T-helper 1 cell (primary cell): ENCODE measurements around the gene EPHA2.
"Not testable (repeated sequence)": the region's sequence is repeated elsewhere in the genome, so short reads cannot be mapped to it uniquely, and the experiment has no call there.

Experiments
- DNase-seq, 5 donors: peaks; one replicate each; pipeline ENCODE4 v3.0.0-alpha.2; 2012 to 2020

EPHA2 gene

DNA sequence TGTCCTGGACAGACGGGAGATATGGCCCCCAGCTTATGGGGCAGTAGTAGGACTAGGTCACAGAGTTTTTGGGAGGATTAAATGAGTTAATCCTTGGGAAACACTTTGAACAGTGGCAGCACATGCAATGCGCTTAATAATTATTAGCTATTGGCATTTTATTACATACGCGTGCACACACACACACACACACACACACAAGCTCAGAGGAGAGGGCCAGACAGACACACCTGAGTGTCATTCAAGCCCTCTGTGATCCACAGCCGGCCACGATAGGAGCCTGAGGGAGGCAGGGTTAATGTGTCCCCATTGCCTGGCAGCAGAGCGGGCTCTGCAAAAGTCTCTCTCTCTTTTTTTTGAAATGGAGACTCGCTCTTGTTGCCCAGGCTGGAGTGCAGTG is 37.9 kb downstream of the EPHA2 start:
- no peak for DNase-seq

DNA sequence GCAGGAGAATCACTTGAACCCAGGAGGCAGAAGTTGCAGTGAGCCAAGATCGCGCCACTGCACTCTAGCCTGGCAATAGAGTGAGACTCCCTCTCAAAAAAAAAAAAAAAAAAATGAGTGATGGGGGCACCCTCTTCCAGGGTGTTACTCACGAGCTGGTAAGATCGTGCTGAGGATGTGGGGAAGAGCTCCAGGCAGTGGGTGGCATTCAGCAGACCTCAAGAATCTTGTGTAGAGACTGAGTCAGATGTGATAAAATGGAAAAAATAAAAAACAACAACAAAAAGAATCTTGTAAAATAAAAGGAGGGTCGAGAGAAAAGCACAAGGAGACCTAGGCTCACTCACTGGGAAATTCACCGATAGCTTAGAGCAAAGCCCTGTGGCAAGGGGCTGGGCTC is 38.5 kb downstream of the EPHA2 start:
- no peak for DNase-seq

DNA sequence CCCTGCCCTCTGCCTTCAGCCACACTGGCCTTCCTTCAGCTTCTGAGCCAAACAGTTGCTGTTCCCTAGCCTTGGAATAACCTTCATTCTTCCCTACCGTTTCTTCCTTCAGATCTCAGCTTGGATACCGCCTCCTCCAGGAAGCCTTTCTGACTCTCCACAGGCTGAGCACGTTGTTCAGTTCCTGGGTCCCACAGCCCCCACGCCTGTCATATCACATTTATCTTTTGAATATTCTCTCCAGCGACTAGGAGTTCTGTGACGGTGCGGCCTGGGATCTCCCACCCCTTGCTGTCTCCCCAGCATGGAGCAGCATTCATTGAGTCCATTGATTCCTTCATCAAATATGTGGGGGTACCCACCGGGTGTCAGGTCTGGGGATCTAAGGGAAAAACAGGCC is 39.2 kb downstream of the EPHA2 start:
- no peak for DNase-seq

DNA sequence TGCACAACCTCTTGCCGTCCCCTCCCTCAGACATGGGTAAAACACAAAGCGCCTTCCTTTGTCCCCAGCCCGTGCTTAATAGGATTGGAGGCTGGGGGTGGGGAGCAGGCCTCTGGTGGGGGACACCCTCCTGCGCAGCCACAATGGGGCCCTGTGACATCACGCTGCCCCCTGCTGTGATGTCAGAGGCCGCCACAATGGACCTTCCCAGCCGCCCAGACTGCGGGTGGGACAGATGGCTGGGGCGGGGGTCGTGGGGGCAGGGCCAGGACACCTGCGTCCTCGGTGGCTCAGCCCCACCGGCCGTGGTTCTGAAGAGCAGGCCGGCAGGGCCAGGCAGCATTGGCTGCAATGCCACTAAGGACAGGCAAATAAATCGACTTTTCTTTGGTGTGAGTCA is 39.9 kb downstream of the EPHA2 start:
- no peak for DNase-seq

DNA sequence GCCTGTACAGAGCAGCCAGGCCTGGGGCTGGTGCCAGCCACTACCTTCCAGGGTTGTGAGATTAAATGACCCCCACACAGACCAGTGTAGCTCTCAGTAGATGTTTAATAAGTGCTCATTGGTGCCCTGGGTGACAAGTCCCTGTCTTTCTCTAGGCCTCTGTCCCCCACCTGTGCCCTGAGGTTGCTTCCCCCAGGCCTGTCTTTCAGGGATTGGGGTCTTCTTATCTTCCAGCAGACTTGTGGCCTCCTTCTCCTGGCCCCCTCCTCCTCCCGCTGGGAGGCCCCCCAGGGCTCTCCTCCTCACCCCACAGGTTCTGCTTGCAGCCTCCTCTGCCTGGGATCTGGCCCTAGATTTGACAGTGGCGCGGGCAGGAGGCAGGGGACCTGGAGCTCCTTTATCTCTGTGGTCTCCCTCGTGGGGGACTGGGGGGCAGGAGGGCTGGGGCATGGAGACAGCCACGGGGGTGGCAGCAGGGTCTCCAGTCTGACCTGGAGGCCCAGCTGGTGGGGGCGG is 40.3 kb downstream of the EPHA2 start:
- no peak for DNase-seq

DNA sequence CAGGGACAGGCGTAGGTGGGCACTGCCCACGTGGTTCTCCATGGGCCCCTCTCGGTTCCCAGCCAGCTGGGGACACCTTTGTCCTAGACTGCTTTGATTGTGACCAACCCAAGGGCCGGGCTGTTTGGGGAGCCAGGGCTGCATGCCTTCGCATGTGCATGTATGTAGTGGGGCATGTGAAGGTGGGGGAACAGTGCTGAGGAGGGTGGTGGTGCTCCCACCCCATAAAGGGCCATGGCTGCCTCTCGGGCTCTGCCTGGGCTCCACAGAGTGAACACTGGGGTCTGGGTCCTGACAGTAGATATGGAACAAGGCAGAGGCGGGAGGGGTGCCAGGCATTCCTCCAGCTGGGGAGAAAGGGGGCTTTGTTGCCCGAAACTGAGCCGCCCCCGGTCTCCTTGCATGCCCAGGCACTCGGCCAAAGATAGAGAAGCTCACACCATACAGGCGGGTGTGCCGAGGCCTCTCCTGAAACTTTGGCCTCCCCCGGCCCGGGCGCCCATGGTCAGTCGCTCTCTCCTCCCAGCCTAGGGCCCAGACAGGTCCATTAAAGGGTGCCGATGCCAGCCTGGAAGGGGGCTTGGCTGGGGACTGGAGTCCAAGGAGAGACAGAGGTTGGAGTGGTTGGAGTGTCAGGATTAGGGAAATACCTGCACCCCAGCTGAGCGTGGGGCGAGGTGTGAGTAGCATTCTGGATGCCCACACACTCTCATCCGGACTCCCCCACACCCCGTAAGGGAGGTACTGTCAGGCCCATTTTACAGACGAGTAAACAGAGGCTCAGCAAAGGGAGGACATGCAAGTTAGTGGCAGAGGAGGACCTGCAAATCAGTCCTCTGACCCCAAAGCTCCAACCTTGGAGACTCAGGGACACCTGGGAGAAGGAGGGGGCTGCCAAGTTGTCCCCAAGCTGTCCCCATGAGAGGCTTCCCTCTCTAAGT is 41.1 kb downstream of the EPHA2 start:
- no peak for DNase-seq

DNA sequence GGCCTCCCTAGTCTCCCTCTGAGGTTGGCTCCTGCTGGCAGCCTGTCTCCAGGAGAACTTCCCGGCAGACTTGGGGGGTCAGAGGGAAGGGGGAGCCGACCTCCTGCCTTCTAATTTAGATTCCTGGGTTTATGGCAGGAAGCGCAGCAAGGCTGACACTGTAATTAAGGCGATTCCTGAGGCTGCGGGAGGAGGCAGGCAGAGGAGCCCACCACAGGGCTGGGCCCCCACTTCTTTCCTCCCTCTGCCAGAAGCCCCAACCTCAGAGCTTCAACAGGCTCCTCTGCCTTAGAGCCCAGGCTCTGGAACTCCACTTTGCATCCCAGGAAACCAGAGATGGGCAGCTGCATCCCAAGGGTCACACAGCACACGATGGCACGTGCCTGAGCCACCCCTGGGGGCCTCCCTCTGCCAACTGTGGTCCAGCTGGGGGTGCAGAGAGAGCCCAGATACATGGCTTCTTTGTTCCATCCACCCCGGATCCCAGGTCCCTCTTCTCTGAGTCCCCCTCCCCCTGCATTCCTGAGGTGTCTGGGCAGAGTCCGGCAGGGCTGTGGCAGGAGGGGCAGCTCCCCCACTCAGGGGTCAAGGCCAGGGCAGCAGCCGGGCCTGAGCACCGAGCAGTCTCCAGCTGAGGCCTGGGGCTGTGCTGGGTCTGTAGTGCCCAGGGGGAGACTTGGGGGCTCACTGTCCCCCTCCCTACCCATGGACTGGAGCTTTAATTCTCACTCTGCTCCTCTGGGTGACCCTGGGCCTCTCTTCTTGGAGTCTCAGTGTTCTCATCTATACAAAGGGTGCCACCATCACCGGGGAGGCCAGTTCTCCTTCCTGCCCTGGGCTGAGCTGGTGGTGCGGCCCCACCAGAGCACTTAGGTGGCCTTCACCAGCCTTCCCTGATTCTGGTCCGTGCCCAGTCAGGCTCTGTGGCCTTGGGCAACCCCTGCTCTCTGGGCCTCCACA is 43.0 kb downstream of the EPHA2 start:
- no peak for DNase-seq

DNA sequence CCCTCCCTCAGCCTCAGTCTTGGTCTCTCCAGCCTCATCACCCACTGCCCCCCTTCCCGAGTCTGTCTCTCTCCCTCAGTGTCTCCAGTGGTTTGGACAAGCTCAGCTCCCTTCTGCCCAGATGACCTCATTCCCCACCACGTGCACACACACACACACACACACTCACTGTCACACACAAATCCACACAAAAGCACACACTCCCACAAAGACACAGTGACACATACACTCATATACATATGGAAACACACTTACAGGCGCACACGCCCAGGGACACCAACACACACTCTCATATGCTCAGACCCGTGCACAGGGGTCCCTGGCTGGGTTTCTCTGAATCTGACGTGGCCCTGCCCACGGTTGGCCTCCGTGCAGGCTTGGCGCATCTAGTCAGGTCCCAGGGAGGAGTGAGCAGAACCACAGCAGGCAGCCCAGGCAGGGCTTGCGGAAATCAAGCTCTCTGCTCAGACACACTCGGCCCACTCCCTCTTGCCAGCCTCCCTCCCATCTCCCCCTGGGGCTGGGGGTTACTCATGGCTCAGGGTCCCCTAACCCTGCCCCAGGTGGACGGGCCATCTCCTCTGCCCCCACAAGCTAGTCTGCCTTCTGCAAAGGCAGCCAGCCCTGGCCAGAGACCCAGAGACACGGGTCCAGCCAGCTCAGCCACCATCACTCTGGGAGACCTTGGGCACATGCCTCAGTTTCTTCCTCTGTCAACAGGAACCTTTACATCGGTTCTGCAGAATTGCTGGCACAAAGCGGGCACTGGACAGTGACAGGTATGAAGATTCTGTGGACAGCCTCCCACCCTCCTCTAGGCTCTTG is 43.9 kb downstream of the EPHA2 start:
- no peak for DNase-seq

DNA sequence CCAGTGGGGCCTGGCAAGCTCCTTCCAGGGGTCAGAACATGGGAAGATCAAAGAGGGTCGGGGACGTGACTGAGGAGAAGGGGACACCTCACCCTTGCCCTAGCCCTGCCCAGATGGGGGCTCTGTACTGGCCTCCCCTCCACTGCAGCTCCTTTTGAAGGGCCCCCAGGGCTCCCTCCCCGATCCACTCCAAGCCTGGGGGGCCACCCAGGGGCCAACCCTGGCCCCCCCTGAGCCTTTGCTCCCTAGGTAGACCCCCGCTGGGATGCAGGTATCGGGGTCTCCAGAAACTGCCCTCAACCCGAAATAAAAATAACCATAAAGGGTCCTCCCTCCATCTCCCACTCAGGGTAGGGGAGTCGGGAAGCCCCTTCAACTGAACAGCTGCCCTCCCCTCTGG is 45.0 kb downstream of the EPHA2 start:
- DNase-seq, result no peak

DNA sequence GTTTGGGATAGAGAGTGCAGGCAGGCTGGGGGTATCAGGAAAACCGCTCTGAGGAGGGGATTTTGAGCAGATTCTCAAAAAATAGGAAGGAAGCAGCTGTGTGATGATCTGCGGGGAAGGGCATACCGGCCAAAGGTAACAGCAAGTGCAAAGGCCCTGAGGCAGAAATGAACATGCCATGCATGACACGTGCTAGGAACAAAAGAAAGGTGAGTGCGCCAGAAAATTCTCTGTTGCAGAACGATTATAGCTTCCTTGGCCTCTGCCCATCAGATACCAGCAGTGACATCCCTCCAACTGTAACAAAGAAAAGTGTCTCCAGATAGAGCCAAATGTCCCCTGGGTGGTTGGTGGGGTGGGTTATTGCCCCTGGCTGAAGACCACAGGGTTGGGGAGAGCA is 45.4 kb downstream of the EPHA2 start:
- DNase-seq, result no peak

DNA sequence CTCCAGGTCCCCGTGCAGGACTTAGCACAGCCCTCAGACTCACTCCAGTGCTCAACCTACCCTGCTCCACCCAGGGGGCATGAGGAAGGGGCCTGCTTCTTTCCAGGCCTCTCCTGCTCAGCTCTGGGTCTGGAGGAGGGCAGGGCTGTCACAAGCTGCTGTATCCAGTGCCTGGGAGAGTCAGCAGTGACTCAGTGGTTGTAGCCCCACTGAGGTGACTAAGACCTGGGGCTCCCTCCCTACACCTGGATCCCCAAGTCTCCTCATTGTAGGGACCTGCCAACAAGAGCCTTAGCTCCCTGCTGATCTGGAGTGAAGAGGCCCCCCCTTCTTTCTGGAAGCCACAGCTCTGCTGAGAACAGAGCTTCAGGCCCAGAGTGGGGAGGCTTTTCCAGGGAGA is 46.3 kb downstream of the EPHA2 start:
- DNase-seq, result no peak

DNA sequence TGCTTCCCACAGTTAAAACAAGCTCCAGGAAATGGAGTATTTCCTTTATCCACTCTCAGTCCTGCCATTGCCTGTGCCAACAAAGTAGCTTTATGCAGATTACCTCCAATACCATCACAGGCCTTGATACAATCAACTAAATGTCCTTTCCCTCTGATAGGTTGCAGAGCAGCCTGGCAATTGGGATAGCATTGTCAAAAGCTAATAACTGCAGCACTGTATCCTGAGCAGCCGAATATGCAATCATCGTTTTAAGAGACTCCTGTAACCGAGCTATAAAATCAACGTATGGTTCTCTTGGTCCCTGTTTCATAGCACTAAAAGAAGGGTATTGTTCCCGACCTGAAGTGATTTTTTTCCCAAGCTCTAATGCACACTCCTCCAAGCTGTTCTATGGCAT is 48.8 kb downstream of the EPHA2 start:
- DNase-seq, result not testable (repeated sequence)

DNA sequence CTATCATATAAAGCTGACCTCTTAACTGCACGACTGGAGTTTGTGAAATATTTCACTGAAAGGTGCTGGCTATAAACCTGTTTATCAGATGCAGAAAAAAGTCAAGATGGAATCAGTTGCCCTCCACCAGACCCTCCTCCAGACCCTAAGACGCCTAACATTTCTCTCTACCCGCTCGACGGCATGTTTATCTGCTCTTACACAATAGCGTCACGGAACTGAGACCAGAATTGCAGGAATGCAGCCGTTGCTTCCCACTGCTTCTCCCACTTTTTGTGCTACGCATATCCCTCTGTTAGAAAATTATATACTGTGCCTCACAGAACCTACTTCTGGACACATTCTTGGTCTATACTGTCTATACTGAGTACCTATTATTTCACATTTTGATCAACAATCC is 54.2 kb downstream of the EPHA2 start:
- DNase-seq, result no peak

DNA sequence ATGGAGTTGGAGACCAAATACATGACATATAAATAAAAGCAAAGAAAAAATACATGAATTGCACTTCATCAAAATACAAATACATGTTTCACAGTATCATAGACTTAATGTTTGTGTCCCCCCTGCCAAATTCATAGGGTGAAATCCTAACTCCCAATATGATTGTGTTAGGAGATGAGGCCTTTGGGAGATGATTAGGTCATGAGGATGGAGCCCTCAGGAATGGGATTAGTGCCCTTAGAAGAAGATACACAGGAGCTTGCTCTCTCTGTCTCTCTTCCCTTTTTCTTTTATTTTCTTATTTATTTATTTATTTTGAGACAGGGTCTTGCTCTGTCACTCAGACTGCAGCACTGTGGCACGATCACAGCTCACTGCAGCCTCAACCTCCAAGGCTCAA is 56.5 kb downstream of the EPHA2 start:
- no peak for DNase-seq

DNA sequence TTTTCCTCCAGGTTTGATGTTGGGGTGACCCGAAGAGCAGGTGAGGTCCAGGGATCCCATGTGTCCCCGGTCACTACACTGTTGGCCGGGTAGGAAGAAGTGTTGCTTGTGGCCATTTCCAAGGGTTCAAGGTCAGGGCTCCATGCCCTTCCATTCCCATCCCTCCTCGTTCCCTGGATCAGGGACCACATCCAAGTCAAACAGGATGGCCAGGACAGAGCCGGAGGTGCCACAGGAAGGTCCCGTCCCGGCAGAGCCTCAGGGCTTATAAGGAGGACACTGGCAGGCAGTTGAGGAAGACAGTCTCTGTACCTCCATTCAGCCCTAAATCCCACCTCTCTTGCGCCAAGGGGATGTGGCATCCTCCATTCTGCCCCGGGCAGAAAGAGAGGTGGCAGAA is 60.4 kb downstream of the EPHA2 start:
- no peak for DNase-seq

DNA sequence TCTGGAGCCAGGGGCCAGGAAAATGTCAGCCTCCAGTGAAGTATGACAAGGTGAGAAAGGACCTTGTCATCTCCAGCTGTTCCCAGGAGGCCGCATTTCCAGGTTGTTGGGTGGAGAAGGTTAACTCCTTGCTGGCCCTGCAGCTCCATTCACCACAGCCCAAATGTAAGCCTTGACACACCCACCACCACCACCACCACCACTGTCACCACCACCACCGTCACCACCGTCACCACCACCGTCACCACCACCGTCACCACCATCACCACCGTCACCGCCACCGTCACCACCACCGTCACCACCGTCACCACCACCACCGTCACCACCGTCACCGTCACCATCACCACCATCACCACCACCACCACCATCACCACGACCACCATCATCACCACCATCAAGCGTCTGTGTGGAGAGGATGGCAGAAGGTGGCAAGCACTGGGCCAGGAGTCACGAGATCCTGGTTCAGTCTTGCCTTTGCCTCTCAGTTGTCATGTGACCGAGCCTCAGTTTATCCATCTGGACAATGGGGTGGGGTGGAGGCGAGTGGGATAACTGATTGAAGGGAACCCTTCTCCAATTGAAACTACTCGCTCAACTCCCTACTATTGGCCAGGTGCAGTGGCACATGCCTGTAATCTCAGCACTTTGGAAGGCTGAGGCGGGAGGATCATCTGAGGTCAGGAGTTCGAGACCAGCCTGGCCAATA is 61.3 kb downstream of the EPHA2 start:
- DNase-seq, result no peak

DNA sequence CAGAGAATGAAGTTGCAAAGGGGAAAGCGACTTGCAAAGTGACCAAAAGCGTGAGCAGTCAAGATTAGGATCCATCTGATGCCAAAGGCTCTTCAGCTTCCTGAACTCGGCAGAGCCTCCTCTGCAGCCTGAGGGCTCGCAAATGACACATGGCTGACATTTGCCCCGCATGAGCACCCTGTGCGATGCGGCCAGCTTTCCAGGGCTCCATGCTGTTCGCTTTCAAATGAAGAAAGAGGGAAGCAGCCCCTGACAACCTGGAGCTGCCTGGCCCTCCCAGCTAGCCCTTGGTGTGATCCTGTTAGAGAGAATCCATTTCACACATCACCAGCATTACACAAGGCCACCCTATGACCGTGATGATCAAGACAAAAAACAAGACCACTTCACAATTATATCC is 62.3 kb downstream of the EPHA2 start:
- no peak for DNase-seq

DNA sequence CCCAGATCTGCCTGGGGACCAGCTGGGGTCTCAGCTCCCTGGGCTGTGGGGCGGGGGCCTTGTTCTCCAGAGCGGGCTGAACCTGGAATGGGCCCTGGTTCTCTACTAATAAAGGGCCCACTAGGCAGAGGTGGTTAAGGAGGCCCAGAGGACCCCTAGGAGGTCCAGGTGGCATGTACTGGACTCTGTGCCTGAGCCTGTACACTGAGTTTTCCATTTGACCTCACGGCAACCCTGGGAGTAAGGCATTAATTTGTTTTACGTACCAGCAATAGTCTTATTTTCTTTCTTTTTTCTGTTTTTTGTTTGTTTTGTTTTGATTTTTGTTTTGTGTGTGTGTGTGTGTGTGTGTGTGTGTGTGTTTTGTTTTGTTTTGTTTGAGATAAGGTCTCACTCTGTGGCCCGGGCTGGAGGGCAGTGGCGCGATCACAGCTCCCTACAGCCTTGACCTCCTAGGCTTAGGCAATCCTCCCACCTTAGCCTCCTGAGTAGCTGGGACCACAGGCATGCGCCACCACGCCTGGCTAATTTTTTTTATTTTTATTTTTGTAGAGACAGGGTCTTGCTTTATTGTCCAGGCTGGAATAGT is 62.9 kb downstream of the EPHA2 start:
- no peak for DNase-seq

DNA sequence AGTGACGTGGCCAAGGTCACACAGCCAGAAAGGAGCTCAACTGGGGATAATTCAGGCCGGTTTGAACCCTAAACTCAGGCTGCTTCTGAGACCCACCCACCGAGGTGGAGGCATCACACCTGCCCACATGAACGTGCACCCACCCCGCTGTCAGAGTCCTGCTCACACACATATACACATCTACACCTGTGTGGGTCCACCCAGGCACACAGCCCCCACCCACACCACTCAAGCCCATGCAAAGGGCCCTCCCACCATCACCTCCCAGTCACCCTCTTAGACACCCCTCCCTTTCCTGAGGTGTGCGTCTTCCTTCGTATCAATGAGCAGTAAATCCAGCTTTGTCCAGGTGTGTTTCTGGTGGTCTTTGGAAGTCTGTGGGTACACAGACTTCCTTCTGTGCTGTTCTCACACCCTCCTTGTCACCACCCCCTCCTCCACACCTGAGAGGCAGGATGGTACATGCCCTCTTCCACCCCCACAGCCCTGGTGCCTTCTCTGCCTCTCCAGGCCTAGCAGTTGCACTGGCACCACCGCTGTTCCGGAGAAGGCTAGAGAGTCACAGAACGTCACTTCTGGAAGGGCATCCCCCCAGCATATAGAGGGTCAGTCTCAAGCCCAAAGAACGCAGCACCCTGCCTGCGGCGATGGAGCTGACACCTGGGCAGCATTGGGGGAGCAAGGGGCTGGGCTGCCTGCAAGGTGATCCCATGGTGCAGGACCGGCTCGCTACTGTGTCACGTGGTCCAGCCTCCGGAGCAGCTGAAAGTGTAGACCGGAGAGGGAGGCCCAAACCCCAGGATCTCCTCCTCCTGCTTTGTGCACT is 63.6 kb downstream of the EPHA2 start:
- DNase-seq, result no peak

DNA sequence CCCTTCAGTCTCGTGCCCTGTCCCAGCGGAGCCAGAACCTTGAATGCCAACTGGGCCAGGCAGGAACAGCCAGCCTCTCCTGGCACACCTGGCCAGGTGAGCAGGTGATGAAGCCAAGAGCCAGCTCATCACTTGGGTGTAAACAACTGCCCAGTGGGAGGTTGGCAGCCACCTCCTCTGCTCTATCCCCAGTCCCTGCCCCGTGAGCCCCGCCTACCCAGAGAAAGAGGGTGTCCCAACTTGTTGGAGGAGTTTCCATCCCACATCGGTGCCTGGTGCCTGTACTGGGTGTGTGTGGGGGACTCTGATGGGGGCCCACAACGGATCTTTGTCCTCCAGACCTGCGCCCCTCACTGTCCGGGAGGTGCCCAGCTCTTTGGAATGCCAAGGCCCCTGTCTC is 64.6 kb downstream of the EPHA2 start:
- no peak for DNase-seq
